Lung (tissue), 12 donors: ENCODE measurements around the gene PRX. TPM values are rescaled to one million over a fixed set of nuclear protein-coding genes. Genes with fewer than 3 reads are reported as not detected.
"Not testable (repeated sequence)": the region's sequence is repeated elsewhere in the genome, so short reads cannot be mapped to it uniquely, and the experiment has no call there.

Source experiments
- ATAC-seq: fragments of 200-7000 bp; cut with Tn5 transposase; one replicate; pipeline ENCODE4 v1.9.1; 2020; ENCODE audit warnings: moderate number of reproducible peaks; ENCODE audit not compliant: insufficient read depth, low FRiP score
- DNase-seq, 3 donors: peaks; one replicate each; pipeline ENCODE4 v3.0.0-alpha.2; 2013 to 2017
- H3K27ac ChIP-seq, 2 donors: one replicate each; pipeline ENCODE4 v1.5.1; 2013; ENCODE audit warnings: mild to moderate bottlenecking in 2 of 2, moderate library complexity in 2 of 2, control low read depth in 1 of 2, inconsistent platforms in 1 of 2, low read depth in 1 of 2, low read length in 1 of 2
- H3K27me3 ChIP-seq, 3 donors: one replicate each; pipeline ENCODE4 v1.5.1; 2013; ENCODE audit warnings: low read length in 2 of 3; ENCODE audit not compliant: control insufficient read depth in 3 of 3, insufficient read depth in 3 of 3
- H3K36me3 ChIP-seq, 4 donors: one replicate each; pipeline ENCODE4 v1.5.1; 2013; ENCODE audit warnings: low read length in 4 of 4, mild to moderate bottlenecking in 1 of 4, moderate library complexity in 1 of 4; ENCODE audit not compliant: control insufficient read depth in 4 of 4, insufficient read depth in 4 of 4
- H3K4me1 ChIP-seq, 5 donors: one replicate each; pipeline ENCODE4 v1.5.1; 2013; ENCODE audit warnings: low read length in 5 of 5, mild to moderate bottlenecking in 2 of 5, moderate library complexity in 1 of 5; ENCODE audit not compliant: control insufficient read depth in 5 of 5, insufficient read depth in 5 of 5
- H3K4me3 ChIP-seq: one replicate; pipeline ENCODE4 v1.5.1; 2013; ENCODE audit warnings: mild to moderate bottlenecking, control low read depth, moderate library complexity
- H3K9ac ChIP-seq, 2 donors: one replicate each; pipeline ENCODE4 v1.5.1; 2013; ENCODE audit warnings: low read length in 2 of 2, control low read depth in 1 of 2; ENCODE audit not compliant: insufficient read depth in 1 of 2
- H3K9me3 ChIP-seq, 4 donors: one replicate each; pipeline ENCODE4 v1.5.1; 2013; ENCODE audit warnings: low read length in 3 of 4, mild to moderate bottlenecking in 1 of 4, moderate library complexity in 1 of 4; ENCODE audit not compliant: control insufficient read depth in 4 of 4, insufficient read depth in 3 of 4
- CTCF ChIP-seq: IDR thresholded peaks from 2 replicates; pipeline ENCODE4 v1.5.1; 2012; ENCODE audit warnings: mild to moderate bottlenecking; ENCODE audit errors: control extremely low read depth, extremely low read depth
- WGBS, 2 donors: extraction: QIAGEN DNeasy Blood & Tissue Kit; methylation state at CpG; one replicate each; pipeline ENCODE4 v1.1.7; 2013; 5-methylcytosine and 5-hydroxymethylcytosine counted together
- polyA plus RNA-seq, 2 donors: library from polyadenylated mRNA; stranded (reverse); fragments of 200-250 nt; gene quantifications; one replicate each; pipeline ENCODE4 v1.2.1, GENCODE V29; 2013
- total RNA-seq, 2 donors: library from RNA; depleted of rRNA in 1 of 2; stranded (reverse); fragments of >200 nt in 1 of 2; gene quantifications; one replicate each; pipeline ENCODE4 v1.2.1, GENCODE V29; 2014 to 2021
- donor health status: control.
- donor health status: control.
- donor health status: Bipolar disorder and iron deficiency.
- donor health status: healthy.
- donor health status: DM: yes; HTN: yes; CAD: no.

Gene PRX
- total and polyA plus RNA-seq, 4 donors, result 16.9 to 43.8 (median 27.9) TPM

DNA sequence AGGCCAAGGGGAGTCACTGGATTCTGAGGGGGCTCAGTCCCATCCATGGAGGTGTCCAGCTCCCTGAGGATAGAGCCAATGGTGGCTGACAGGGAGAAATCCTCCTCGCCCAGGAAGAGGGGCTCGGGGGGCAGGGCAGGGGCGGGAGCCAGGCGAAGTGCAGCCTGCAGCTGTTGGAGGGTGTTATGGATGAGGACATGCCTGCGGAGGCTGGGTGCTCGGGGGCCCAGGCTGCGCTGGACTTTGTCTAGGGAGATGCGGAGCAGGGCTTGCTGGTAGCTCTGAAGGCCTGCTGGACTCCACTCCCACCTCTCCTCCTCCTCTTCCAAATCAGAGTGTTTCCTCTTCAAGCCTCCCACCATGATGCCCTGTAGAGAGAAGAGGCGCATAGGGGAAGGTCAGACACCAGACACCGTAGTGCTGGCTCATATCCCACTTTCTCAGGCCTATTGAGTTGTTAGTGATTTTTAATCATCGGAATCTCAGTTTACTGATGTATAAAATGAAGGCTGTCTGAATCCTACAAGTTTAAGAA, 28.6 kb upstream of the PRX start:
- DNase-seq, result no peak
- H3K9me3 ChIP-seq, result no peaks in the 10 kb centered on the region
- WGBS, 2 donors, result 83 to 88% methylated on average over 11 of the region's 11 CpGs
- peaks cover 14 to 18% (median 17%) of the 10 kb centered on the region in 4 donors for H3K36me3 ChIP-seq
- H3K9ac ChIP-seq, result peak overlapping the region in 1 of 2 donors; percentile 45
- no peak overlapping the region for H3K27ac ChIP-seq
- peaks cover 0 to 14% (median 7%) of the 10 kb centered on the region in 5 donors for H3K4me1 ChIP-seq
- no peaks in the 10 kb centered on the region for H3K27me3 ChIP-seq
- no peak overlapping the region for H3K4me3 ChIP-seq
- TF ChIP-seq CTCF, result no peak
- ATAC-seq, result no peak

- no peak overlapping the region for H3K27ac ChIP-seq
These were observed 25.1 kb upstream of the PRX start for GRCh38 chr19:40438284-40438683.

GRCh38 chr19:40433391-40434216, 20.4 kb upstream of the PRX start:
- H3K36me3 ChIP-seq, result no peaks in the 10 kb centered on the region
- no peaks in the 10 kb centered on the region for H3K9me3 ChIP-seq
- H3K27me3 ChIP-seq, result no peaks in the 10 kb centered on the region
- peaks cover 0 to 18% (median 0%) of the 10 kb centered on the region in 5 donors for H3K4me1 ChIP-seq
- peak overlapping the region; percentile 84 to 99 for H3K9ac ChIP-seq
- peak overlapping the region; percentile 95 to 98 for H3K27ac ChIP-seq
- 2% methylated on average over 46 to 50 of the region's 50 CpGs for WGBS, 2 donors
- TF ChIP-seq CTCF, result no peak
- H3K4me3 ChIP-seq, result peak overlapping the region; percentile 19
- DNase-seq (peak; percentile 96 to 99 (median 98)), ATAC-seq (peak; percentile 98)

More at GRCh38 chr19:40438284-40438683, 25.1 kb upstream of the PRX start:
- H3K27me3 ChIP-seq, result no peaks in the 10 kb centered on the region
- no peak for TF ChIP-seq CTCF
- H3K9me3 ChIP-seq, result no peaks in the 10 kb centered on the region
- H3K4me1 ChIP-seq, result peaks cover 0 to 19% (median 7%) of the 10 kb centered on the region in 5 donors
- peaks cover 12 to 17% (median 15%) of the 10 kb centered on the region in 4 donors for H3K36me3 ChIP-seq
- WGBS, 2 donors, result 96% methylated on average over 3 of the region's 3 CpGs
- no peak overlapping the region for H3K9ac ChIP-seq
- H3K4me3 ChIP-seq, result no peak overlapping the region
- DNase-seq (no peak), ATAC-seq (no peak)

- peak overlapping the region; percentile 84 to 99 for H3K9ac ChIP-seq
- H3K27me3 ChIP-seq, H3K4me3 ChIP-seq, DNase-seq, ATAC-seq, H3K9me3 ChIP-seq, H3K36me3 ChIP-seq: not testable (repeated sequence)
- WGBS, 2 donors, result 34 to 61% methylated on average over 7 of the region's 7 CpGs
- peaks cover 0 to 18% (median 0%) of the 10 kb centered on the region in 5 donors for H3K4me1 ChIP-seq
- H3K27ac ChIP-seq, result peak overlapping the region; percentile 93 to 98
These were observed 19.6 kb upstream of the PRX start for GRCh38 chr19:40432760-40433159.
